T-helper 1 cell treated with Interleukin-12 subunit alpha and Interleukin-12 subunit beta and Interleukin-4 antibody, amounts not matched to agents 30 μg/mL and 1 μg/mL, for 36 hours (primary cell): Measurements from ENCODE around the gene LPAR3.

Experiments
- H3K27ac Mint-ChIP-seq: one replicate; pipeline ENCODE4 v1.8.0; 2021; ENCODE audit warnings: mild to moderate bottlenecking, mixed read lengths
- H3K27me3 Mint-ChIP-seq: one replicate; pipeline ENCODE4 v1.8.0; 2021; ENCODE audit warnings: low read depth, mixed read lengths
- H3K36me3 Mint-ChIP-seq: one replicate; pipeline ENCODE4 v1.8.0; 2021; ENCODE audit warnings: low read depth, mixed read lengths
- H3K4me1 Mint-ChIP-seq: one replicate; pipeline ENCODE4 v1.8.0; 2021; ENCODE audit warnings: low read depth, mixed read lengths
- H3K4me3 Mint-ChIP-seq: one replicate; pipeline ENCODE4 v1.8.0; 2021; ENCODE audit warnings: mild to moderate bottlenecking, moderate library complexity, mixed read lengths
- H3K9me3 Mint-ChIP-seq: one replicate; pipeline ENCODE4 v1.8.0; 2021; ENCODE audit warnings: mixed read lengths

Gene LPAR3

DNA sequence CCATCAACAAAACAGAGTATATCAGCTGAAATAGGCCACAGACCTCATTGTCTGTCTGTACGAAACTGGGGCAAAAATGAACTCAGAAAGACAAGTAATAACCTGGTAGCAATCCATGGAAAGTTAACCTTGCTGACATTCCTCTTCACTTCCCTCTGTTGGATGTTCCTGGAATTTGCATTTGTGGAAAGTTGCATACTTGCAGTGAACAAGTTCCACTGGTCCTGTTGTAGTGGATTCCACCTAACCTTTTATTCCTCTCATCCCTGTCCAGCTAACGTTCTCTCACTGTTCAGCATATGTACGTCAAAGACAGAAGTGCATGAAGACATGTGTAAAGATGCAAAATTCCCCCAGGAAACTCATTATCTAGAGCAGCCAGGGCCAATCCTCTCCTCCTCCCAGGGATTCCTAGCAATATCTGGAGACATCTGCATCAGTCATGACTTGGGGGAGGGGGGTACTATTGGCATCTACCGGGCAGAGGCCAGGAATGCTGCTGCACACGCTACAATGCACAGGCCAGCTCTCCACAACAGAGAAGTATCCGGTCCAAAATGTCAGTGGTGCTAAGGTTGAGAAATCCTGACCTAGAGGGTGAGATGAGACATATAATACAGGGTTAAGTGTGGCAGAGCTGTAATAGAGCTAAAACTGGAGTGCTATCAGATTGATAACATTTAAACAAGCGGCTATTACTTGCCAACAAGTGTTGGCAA, 8.2 kb downstream of the LPAR3 start:
- H3K4me1 Mint-ChIP-seq, result peaks cover 7% of the 10 kb centered on the region

DNA sequence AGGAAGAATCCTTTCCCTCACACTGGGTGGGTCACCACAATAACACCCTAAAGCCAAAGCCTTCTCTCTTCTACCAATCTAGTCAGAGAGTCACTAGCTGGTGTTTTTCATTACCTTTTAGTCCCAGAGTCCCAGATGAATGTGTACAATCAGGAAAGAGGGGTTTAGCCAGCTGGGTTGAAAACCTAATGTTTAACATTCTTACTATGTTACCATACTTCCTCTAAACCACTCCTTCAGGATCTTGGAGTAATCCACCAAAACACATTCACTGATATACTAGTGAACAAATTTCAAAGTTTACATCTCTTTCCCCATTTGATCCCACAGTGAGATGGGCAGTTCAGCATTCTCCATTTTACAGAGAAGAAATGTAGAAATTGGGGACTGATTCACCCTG, 9.7 kb downstream of the LPAR3 start:
- H3K27ac Mint-ChIP-seq, result no peak overlapping the region

More for the DNA sequence above, 8.2 kb downstream of the LPAR3 start:
- Mint-ChIP-seq H3K9me3 (peaks cover 8% of the 10 kb centered on the region), H3K36me3 (peaks cover 6% of the 10 kb centered on the region), H3K4me3 (no peak overlapping the region), H3K27me3 (peaks cover 22% of the 10 kb centered on the region), H3K27ac (no peak overlapping the region)

DNA sequence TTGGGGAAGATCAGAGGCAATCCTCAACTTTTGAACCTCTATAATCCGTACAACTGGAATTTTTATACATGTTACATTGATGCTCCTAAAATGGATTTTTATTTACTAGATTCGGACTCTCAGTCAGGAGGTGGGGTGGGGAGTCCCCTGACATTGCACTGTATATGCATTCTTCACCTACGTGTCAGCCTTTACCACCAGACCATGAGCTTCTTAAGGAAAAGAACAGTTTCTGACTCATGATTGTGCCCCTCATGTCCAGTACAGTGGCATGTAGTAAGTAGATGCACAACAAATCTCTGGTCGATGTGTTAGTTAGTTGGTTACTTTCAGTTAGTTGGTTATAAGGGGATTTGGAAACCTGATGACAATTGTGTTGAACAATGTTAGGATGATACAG, 15.4 kb downstream of the LPAR3 start:
- H3K36me3 Mint-ChIP-seq, result peaks cover 6% of the 10 kb centered on the region
- no peak overlapping the region for H3K4me3 Mint-ChIP-seq
- peaks cover 51% of the 10 kb centered on the region for H3K27me3 Mint-ChIP-seq
- H3K9me3 Mint-ChIP-seq, result peaks cover 8% of the 10 kb centered on the region
- peaks cover 18% of the 10 kb centered on the region for H3K4me1 Mint-ChIP-seq
- H3K27ac Mint-ChIP-seq, result no peak overlapping the region

More for the DNA sequence above, 9.7 kb downstream of the LPAR3 start:
- peaks cover 6% of the 10 kb centered on the region for H3K36me3 Mint-ChIP-seq
- peaks cover 24% of the 10 kb centered on the region for H3K27me3 Mint-ChIP-seq
- no peak overlapping the region for H3K4me3 Mint-ChIP-seq
- H3K9me3 Mint-ChIP-seq, result peaks cover 8% of the 10 kb centered on the region
- peaks cover 2% of the 10 kb centered on the region for H3K4me1 Mint-ChIP-seq

DNA sequence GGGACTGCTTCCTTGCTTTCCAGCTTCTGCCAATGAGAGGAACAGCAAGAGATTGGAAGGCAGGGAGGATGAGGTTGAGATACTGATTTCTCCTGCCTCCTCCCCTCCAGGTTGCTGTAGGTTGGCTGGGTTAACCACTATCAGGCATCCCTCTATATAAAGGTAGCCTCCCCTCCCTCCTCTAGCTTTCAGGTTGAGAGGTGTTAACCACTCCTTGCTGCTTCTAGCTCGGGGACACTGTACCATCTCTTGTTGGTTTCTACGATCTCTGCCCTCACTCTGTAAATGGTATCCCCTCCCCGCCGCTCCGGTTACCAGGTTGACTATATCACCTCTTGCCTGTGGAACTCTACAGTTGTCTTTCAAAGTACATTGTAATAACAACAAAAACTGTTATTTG, 16.7 kb downstream of the LPAR3 start:
- H3K4me1 Mint-ChIP-seq, result peaks cover 18% of the 10 kb centered on the region
- peaks cover 2% of the 10 kb centered on the region for H3K36me3 Mint-ChIP-seq
- no peak overlapping the region for H3K4me3 Mint-ChIP-seq
- no peak overlapping the region for H3K27ac Mint-ChIP-seq
- H3K9me3 Mint-ChIP-seq, result peaks cover under 1% of the 10 kb centered on the region
- peaks cover 52% of the 10 kb centered on the region for H3K27me3 Mint-ChIP-seq

DNA sequence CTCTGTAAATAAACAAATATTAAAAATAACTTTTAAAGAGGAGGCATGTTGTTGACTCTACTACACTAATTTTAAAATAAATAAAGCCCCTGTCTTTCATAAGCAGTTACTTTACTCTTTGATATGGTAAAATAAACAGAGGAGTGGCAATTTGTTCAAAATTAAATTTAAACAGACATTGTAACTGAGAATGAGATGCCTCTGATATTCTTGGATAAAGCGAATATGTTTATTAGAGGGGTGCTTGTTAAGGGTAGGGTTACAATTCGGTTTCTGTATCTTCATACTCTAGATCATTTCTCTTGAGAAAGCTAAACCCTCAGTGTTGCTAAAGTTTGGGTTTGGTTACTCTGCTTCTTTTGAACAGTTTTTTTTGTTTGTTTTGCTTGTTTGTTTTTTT, 19.6 kb downstream of the LPAR3 start:
- no peak overlapping the region for H3K27ac Mint-ChIP-seq
- H3K9me3 Mint-ChIP-seq, result no peaks in the 10 kb centered on the region
- H3K36me3 Mint-ChIP-seq, result no peaks in the 10 kb centered on the region
- peaks cover 69% of the 10 kb centered on the region for H3K27me3 Mint-ChIP-seq
- H3K4me3 Mint-ChIP-seq, result no peak overlapping the region
- H3K4me1 Mint-ChIP-seq, result peaks cover 17% of the 10 kb centered on the region

DNA sequence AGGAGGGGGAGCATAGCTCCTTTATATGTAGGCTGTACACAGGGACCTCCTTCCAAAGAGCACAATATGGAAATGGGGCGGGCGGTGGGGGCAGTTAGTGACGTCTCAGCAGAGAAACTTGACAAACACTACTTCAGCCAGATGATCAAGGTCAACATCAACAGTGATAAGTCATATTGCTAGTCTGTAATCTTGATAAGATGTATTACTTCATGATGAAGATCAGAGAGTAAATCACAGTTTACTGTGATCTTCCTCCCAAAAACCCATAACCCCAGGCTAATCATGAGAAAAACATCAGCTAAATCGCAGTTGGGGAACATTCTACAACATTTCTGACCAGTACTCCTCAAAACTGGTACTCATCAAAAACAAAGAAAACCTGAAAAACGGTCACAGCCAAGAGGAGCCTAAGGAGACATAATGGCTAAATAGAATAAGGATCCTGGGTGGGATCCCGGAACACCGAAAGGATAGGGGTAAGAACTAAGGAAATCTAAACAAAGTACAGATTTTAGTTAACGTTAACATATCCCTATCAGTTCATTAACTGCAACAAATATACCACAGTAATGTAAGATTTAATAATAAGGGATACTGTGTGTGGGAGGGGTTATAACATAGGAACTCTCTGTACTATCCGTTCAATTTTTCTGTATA, 20.2 kb downstream of the LPAR3 start:
- Mint-ChIP-seq H3K36me3 (no peaks in the 10 kb centered on the region), H3K9me3 (no peaks in the 10 kb centered on the region)

DNA sequence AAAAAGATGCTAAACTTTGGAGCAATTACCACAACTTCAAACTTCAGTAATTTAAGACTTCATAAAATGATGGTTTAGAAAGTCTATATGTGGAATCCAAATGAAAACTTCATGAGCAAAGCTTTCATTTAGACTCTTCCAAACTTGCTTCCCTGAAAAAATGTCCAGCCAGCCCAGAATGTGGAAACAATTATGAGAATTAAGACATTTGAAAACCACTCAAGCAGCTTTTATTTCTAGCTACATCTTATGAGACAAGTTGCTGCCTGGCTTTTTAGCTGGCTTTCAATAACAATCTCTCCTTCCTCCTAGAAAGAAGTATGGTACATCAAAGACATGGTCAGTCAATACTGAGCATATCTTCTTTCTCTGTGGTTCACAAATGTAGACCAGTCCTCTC, 21.8 kb downstream of the LPAR3 start:
- peaks cover 48% of the 10 kb centered on the region for H3K27me3 Mint-ChIP-seq
- no peaks in the 10 kb centered on the region for H3K9me3 Mint-ChIP-seq
- no peak overlapping the region for H3K27ac Mint-ChIP-seq
- no peak overlapping the region for H3K4me3 Mint-ChIP-seq
- H3K36me3 Mint-ChIP-seq, result no peaks in the 10 kb centered on the region
- peaks cover 6% of the 10 kb centered on the region for H3K4me1 Mint-ChIP-seq

More for the DNA sequence above, 20.2 kb downstream of the LPAR3 start:
- peaks cover 15% of the 10 kb centered on the region for H3K4me1 Mint-ChIP-seq
- H3K4me3 Mint-ChIP-seq, result no peak overlapping the region
- H3K27me3 Mint-ChIP-seq, result peaks cover 64% of the 10 kb centered on the region
- H3K27ac Mint-ChIP-seq, result no peak overlapping the region

DNA sequence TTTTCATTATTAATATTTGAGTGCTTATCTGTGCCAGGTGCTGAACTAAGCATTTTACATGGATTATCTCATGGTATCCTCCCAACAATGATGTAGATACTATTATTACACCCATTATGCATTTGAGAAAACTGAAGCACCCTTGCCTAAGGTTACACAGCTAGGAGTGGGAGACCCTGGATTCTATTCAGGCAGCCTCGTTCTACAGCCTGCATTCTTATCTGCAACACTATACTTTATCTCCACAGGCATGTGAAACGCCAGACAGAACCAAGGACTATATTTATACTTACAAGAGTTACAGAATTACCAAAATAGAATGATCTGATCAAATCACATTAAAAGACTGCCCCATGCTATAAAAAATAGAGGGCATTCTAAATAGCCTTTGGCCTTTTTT, 22.4 kb downstream of the LPAR3 start:
- peaks cover 2% of the 10 kb centered on the region for H3K36me3 Mint-ChIP-seq
- H3K27ac Mint-ChIP-seq, result no peak overlapping the region
- no peaks in the 10 kb centered on the region for H3K4me1 Mint-ChIP-seq
- H3K4me3 Mint-ChIP-seq, result no peak overlapping the region
- H3K9me3 Mint-ChIP-seq, result no peaks in the 10 kb centered on the region
- H3K27me3 Mint-ChIP-seq, result peaks cover 44% of the 10 kb centered on the region

DNA sequence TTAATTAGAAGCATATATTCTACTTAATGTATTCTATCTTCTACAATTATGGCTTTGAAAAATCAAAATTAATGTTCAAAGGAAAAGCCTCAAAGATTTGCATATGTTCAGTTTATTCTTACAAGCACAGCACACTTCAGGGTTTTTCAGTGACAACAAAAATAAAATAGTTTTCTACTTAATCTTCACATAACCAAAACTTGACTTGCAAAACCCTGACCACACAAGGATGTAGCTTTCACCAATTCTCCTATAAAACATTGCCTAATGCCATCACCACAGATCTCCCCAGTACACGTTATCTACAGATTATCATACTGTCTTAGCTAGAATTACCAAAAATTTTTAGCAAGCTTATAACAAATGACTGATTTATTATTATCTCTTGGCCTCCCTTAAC, 23.3 kb downstream of the LPAR3 start:
- H3K9me3 Mint-ChIP-seq, result no peaks in the 10 kb centered on the region
- peaks cover 8% of the 10 kb centered on the region for H3K36me3 Mint-ChIP-seq
- peaks cover 4% of the 10 kb centered on the region for H3K4me1 Mint-ChIP-seq
- no peak overlapping the region for H3K4me3 Mint-ChIP-seq
- H3K27ac Mint-ChIP-seq, result no peak overlapping the region
- H3K27me3 Mint-ChIP-seq, result peaks cover 39% of the 10 kb centered on the region

DNA sequence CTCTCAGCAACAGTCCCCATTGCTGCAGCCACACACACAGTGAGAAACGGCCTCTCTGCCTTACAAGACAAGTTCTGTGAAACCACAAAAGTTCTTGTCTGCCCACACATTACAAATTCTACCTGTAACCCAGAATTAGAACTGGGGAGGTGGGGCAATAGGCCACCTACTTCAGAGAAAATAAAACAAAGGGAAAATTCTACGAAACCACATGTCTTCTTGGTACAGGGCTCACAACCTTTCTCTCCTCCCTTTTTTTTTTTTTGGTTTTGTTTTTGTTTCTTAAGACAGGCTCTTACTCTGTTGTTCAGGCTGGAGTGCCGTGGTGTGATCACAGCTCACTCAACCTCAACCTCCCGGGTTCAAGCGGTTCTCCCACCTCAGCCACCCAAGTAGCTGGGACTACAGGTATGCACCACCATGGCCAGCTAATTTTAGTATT, 30.2 kb downstream of the LPAR3 start:
- H3K4me1 Mint-ChIP-seq, result peaks cover 51% of the 10 kb centered on the region
- no peaks in the 10 kb centered on the region for H3K9me3 Mint-ChIP-seq
- H3K4me3 Mint-ChIP-seq, result peak overlapping the region; percentile 80
- H3K27me3 Mint-ChIP-seq, result no peaks in the 10 kb centered on the region
- H3K36me3 Mint-ChIP-seq, result peaks cover 17% of the 10 kb centered on the region
- H3K27ac Mint-ChIP-seq, result peak overlapping the region; percentile 91

DNA sequence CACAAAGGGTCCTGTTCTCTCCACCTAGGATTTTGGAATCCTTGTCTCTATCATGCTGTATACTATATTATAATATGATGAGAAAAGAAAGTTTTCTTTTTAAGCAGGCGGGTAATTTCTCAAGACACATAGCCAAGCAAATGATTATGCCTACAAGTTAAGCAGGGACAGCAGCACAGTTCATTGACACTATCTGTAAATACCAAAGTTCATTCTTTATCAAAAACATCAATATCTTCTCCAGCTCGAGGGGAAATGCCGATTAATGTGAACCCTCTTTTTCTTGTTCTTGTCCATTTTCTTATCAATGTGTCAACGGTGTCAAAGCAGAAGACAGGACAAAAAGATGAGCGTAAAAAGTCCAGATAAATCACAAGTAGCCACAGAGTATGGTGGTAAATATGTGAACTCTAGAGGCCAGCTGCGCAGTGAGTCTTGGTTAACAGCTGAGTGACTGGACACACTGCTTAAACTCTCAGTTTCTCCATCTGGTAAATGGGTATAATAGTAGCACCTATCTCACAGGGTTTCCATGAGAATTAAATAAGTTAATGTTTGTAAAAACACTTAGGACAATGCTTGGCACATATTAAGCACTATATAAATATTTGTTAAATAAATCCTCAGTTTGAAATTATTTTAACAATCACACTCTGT, 30.9 kb downstream of the LPAR3 start:
- H3K4me1 Mint-ChIP-seq, result peaks cover 51% of the 10 kb centered on the region
- peaks cover 17% of the 10 kb centered on the region for H3K36me3 Mint-ChIP-seq
- H3K27ac Mint-ChIP-seq, result peak overlapping the region; percentile 67
- H3K27me3 Mint-ChIP-seq, result no peaks in the 10 kb centered on the region
- H3K9me3 Mint-ChIP-seq, result no peaks in the 10 kb centered on the region
- H3K4me3 Mint-ChIP-seq, result peak overlapping the region; percentile 41

DNA sequence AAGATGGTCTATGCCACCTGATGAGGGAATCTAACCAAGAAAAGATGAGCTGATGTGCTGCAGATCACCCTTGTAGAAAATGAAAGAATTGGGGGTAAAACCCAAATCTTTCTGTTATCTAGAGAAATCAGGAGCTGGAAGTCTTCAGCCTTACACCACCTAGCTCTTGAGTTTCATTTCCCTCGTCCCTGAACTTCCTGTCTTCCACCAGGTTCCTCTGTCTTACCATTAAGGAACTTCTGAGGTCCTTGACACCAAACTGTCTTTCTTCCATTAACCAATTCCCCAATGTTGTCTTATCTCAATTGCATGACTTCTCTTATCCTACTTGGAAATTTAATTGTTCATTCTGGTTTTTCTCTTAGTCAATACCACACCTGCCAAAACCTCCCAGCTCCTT, 31.5 kb downstream of the LPAR3 start:
- Mint-ChIP-seq H3K9me3 (no peaks in the 10 kb centered on the region), H3K27ac (peak overlapping the region; percentile 67), H3K4me1 (peaks cover 51% of the 10 kb centered on the region), H3K4me3 (peak overlapping the region; percentile 41), H3K27me3 (no peaks in the 10 kb centered on the region), H3K36me3 (peaks cover 18% of the 10 kb centered on the region)

DNA sequence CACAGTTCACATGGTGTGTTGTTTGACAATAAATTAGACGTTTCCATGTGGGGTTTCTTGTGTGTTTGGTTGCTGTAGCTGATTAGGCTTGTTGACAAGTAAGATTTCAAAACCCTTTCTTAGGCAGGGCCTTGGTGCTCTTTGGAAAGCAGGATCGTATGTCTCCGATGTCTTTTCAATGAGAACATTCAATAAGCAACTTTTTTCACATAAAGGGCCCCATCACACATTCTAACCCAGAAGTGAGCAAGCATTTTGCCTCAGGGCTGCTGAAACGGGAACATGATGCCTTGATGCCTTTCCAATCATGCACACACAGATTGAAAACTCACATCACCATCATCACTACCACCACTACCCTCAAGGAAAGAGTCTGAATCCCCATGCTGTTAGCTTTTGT, 33.1 kb downstream of the LPAR3 start:
- Mint-ChIP-seq H3K27ac (no peak overlapping the region), H3K4me3 (no peak overlapping the region), H3K27me3 (no peaks in the 10 kb centered on the region), H3K4me1 (peaks cover 58% of the 10 kb centered on the region), H3K9me3 (no peaks in the 10 kb centered on the region), H3K36me3 (peaks cover 16% of the 10 kb centered on the region)

DNA sequence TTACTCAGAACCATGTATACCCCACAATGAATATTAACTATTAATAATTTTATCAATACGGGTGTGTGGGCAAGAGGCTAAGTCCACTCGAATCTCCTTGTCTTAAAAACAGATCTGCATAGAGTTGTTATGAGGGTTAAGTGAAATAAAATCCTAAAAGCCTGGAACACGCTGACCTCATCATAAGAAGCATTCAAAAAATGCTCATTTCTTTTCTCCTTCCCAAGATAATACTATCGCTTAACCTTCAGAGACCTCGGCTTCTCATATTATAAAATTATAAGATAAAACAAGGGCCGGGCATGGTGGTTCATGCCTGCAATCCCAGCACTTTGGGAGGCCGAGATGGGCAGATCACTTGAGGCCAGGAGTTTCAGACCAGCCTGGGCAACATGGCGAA, 35.1 kb downstream of the LPAR3 start:
- Mint-ChIP-seq H3K9me3 (peaks cover 3% of the 10 kb centered on the region), H3K4me3 (no peak overlapping the region), H3K4me1 (peaks cover 64% of the 10 kb centered on the region), H3K27me3 (no peaks in the 10 kb centered on the region), H3K27ac (no peak overlapping the region), H3K36me3 (peaks cover 14% of the 10 kb centered on the region)
